ENCODE measurements around the gene ECSCR. TPM values are rescaled to one million over a fixed set of nuclear protein-coding genes. Genes with fewer than 3 reads are reported as not detected.

Gene ECSCR
- total RNA-seq, 2 experiments from 2014 or later = not detected

- TF ChIP-seq CTCF (conservative IDR thresholded peaks at IDR 0.05; ENCODE audit: low read length) (no peak), EZH2phosphoT487 (IDR thresholded peaks at IDR 0.05; ENCODE audit: borderline replicate concordance, low read depth, low read length) (no peak)
- CTCF ChIA-PET (ENCODE audit: unreplicated experiment) = no interaction called here
- H3K4me3 ChIP-seq (ENCODE audit: low read depth, low read length, poor library complexity, severe bottlenecking) = no peak overlapping the region
- H3K9me3 ChIP-seq (ENCODE audit: low read length) = no peaks in the 10 kb centered on the region
- intact Hi-C loops (cut with micrococcal nuclease; ENCODE audit: unreplicated experiment) = no loop called here
- no peaks in the 10 kb centered on the region for H3K79me2 ChIP-seq (ENCODE audit: insufficient read depth, low read depth, low read length)
- H3K4me1 ChIP-seq (ENCODE audit: insufficient read depth, low read length, poor library complexity, severe bottlenecking) = peaks cover 5% of the 10 kb centered on the region
- DNase-seq (ENCODE audit: low spot score) = no peak
- H4K20me1 ChIP-seq (ENCODE audit: insufficient read depth, low read length) = no peaks in the 10 kb centered on the region
- no peak overlapping the region for H3K27ac ChIP-seq (ENCODE audit: low read depth, low read length, poor library complexity, severe bottlenecking)
- H2AFZ ChIP-seq (ENCODE audit: low read length) = no peak overlapping the region
- no peaks in the 10 kb centered on the region for H3K36me3 ChIP-seq (ENCODE audit: insufficient read depth, low read length)
- no TSS peak for BruUV-seq (replicated peaks)
- POLR2A ChIA-PET = no interaction called here
- H3K4me2 ChIP-seq (ENCODE audit: low read length) = no peak overlapping the region
- no peaks in the 10 kb centered on the region for H3K9me2 ChIP-seq (ENCODE audit: insufficient read depth, low read length)
These were observed 49.4 kb downstream of the ECSCR start for GRCh38 chr5:139413153-139413552.

GRCh38 chr5:139410993-139411828, 51.3 kb downstream of the ECSCR start:
- Histone ChIP-seq H3K36me3 (ENCODE audit: insufficient read depth, low read length) (no peaks in the 10 kb centered on the region), H3K4me2 (ENCODE audit: low read length) (no peak overlapping the region), H3K4me3 (ENCODE audit: low read depth, low read length, poor library complexity, severe bottlenecking) (no peak overlapping the region), H3K9me2 (ENCODE audit: insufficient read depth, low read length) (no peaks in the 10 kb centered on the region), H2AFZ (ENCODE audit: low read length) (no peak overlapping the region), H3K9me3 (ENCODE audit: low read length) (no peaks in the 10 kb centered on the region), H3K27ac (ENCODE audit: low read depth, low read length, poor library complexity, severe bottlenecking) (no peak overlapping the region), H3K79me2 (ENCODE audit: insufficient read depth, low read depth, low read length) (no peaks in the 10 kb centered on the region), H3K4me1 (ENCODE audit: insufficient read depth, low read length, poor library complexity, severe bottlenecking) (peaks cover 25% of the 10 kb centered on the region), H4K20me1 (ENCODE audit: insufficient read depth, low read length) (no peaks in the 10 kb centered on the region)
- TF ChIP-seq EZH2phosphoT487 (IDR thresholded peaks at IDR 0.05; ENCODE audit: borderline replicate concordance, low read depth, low read length) = no peak
- TF ChIP-seq CTCF (conservative IDR thresholded peaks at IDR 0.05; ENCODE audit: low read length) = no peak
- intact Hi-C loops (cut with micrococcal nuclease; ENCODE audit: unreplicated experiment) = no loop called here
- DNase-seq (ENCODE audit: low spot score) = no peak
- POLR2A ChIA-PET = interaction anchor here (0.7 to 1.4 kb wide), 3 partner anchors 22 to 835 kb away, joined by 3 to 5 read pairs (median 3); no protein-coding TSS in a partner anchor
- BruUV-seq (replicated peaks) = no TSS peak
- CTCF ChIA-PET (ENCODE audit: unreplicated experiment) = interaction anchor here (1.3 kb wide), 1 partner anchor 9 kb away, joined by 3 read pairs; no protein-coding TSS in a partner anchor
